Mesothelial cell of epicardium (in vitro differentiated cells): ENCODE measurements around the gene BLTP2. TPM values are rescaled to one million over a fixed set of nuclear protein-coding genes. Genes with fewer than 3 reads are reported as not detected.

ENCODE experiments used
- DNase-seq, 2 experiments: peaks; one replicate each; pipeline ENCODE4 v3.0.0; 2021; ENCODE audit warnings: low spot score in 2 of 2; ENCODE audit not compliant: unreplicated experiment in 2 of 2
- H3K27ac Mint-ChIP-seq: 2 replicates; pipeline ENCODE4 v1.8.0; 2021; ENCODE audit warnings: mixed read lengths
- H3K27me3 Mint-ChIP-seq: 2 replicates; pipeline ENCODE4 v1.8.0; 2021; ENCODE audit warnings: low read depth, mixed read lengths
- H3K36me3 Mint-ChIP-seq: 2 replicates; pipeline ENCODE4 v1.8.0; 2021; ENCODE audit warnings: mixed read lengths
- H3K4me1 Mint-ChIP-seq: 2 replicates; pipeline ENCODE4 v1.8.0; 2021; ENCODE audit warnings: mixed read lengths
- H3K4me3 Mint-ChIP-seq: 2 replicates; pipeline ENCODE4 v1.8.0; 2021; ENCODE audit warnings: mild to moderate bottlenecking, moderate library complexity, mixed read lengths
- H3K9me3 Mint-ChIP-seq: 2 replicates; pipeline ENCODE4 v1.8.0; 2021; ENCODE audit warnings: mixed read lengths
- total RNA-seq: library from RNA; stranded (reverse); gene quantifications from 3 replicates; pipeline ENCODE4 v1.2.1, GENCODE V29; 2021
- TF ChIP-seq, protein P1 (sequence below): fragments of 200-600 bp; sonication (generic); IDR thresholded peaks from one replicate; pipeline ENCODE4 v1.5.0; 2021; ENCODE audit warnings: antibody characterized with exemption; ENCODE audit not compliant: unreplicated experiment

BLTP2 gene
- total RNA-seq, 1 donor from 2014 or later: 155 TPM

DNA sequence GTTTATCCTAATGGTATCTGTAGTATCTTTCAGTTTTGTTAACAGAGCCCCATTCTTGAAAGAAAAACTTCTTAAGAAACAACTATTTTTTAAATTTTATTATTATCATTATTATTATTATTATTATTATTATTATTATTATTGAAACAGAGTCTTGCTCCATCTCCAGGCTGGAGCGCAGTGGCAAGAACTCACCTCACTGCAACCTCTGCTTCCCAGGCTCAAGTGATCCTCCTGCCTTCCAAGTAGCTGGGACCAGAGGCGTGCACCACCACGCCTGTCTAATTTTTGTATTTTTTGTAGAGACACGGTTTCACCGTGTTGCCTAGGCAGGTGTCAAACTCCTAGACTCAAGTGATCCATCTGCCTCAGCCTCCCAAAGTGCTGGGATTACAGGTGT is 40.4 kb upstream of the BLTP2 start:
- Mint-ChIP-seq H3K9me3 (peaks cover 4% of the 10 kb centered on the region), H3K4me3 (no peak overlapping the region), H3K4me1 (no peaks in the 10 kb centered on the region), H3K27ac (no peak overlapping the region), H3K27me3 (no peaks in the 10 kb centered on the region), H3K36me3 (peaks cover 60% of the 10 kb centered on the region)
- TF ChIP-seq, protein P1, sequence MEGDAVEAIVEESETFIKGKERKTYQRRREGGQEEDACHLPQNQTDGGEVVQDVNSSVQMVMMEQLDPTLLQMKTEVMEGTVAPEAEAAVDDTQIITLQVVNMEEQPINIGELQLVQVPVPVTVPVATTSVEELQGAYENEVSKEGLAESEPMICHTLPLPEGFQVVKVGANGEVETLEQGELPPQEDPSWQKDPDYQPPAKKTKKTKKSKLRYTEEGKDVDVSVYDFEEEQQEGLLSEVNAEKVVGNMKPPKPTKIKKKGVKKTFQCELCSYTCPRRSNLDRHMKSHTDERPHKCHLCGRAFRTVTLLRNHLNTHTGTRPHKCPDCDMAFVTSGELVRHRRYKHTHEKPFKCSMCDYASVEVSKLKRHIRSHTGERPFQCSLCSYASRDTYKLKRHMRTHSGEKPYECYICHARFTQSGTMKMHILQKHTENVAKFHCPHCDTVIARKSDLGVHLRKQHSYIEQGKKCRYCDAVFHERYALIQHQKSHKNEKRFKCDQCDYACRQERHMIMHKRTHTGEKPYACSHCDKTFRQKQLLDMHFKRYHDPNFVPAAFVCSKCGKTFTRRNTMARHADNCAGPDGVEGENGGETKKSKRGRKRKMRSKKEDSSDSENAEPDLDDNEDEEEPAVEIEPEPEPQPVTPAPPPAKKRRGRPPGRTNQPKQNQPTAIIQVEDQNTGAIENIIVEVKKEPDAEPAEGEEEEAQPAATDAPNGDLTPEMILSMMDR: no peak
- DNase-seq: no peak

DNA sequence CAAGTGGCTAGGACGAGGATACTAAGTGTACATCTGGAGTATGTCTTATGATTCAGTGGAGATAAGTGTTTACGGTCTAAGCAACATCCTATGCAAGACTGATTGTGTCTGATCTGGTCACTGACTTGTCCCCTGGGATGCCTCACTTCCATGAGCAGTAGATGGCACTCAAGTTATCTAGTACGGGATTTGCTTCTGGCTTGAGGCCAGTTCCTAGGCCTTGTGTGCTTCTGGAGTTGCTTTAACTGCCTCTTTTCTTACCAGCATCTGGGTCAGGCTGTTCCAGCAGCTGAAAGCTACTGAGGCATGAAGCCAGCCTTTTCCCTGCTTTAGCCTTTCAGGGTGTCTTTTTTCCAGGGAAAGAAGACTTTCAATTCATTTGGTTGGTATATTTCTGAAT is 40.0 kb upstream of the BLTP2 start:
- TF ChIP-seq, protein P1: no peak
- H3K9me3 Mint-ChIP-seq: peaks cover 4% of the 10 kb centered on the region
- no peak for DNase-seq
- peaks cover 56% of the 10 kb centered on the region for H3K36me3 Mint-ChIP-seq
- H3K27ac Mint-ChIP-seq: no peak overlapping the region
- H3K4me1 Mint-ChIP-seq: no peaks in the 10 kb centered on the region
- no peaks in the 10 kb centered on the region for H3K27me3 Mint-ChIP-seq
- no peak overlapping the region for H3K4me3 Mint-ChIP-seq

DNA sequence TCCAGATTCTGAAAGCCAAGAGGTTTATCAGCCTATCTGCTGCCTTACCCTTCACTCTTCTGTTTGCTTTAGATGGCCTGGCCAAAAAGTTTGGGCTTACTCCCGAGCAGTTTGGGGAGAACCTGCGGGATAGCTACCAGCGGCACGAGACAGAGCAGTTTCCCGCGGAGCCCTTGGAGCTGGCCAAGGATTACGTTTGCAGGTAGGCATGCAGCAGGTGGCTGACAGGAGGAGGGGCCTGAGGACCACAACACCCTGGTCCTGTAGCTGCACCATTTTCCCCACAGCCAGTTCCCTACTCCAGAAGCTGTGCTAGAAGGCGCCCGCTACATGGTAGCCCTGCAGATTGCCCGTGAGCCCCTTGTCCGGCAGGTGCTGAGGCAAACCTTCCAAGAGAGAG is 37.7 kb upstream of the BLTP2 start:
- Mint-ChIP-seq H3K36me3 (peaks cover 46% of the 10 kb centered on the region), H3K9me3 (no peaks in the 10 kb centered on the region), H3K27ac (no peak overlapping the region), H3K27me3 (no peaks in the 10 kb centered on the region), H3K4me3 (no peak overlapping the region), H3K4me1 (no peaks in the 10 kb centered on the region)
- TF ChIP-seq, protein P1: no peak
- no peak for DNase-seq

DNA sequence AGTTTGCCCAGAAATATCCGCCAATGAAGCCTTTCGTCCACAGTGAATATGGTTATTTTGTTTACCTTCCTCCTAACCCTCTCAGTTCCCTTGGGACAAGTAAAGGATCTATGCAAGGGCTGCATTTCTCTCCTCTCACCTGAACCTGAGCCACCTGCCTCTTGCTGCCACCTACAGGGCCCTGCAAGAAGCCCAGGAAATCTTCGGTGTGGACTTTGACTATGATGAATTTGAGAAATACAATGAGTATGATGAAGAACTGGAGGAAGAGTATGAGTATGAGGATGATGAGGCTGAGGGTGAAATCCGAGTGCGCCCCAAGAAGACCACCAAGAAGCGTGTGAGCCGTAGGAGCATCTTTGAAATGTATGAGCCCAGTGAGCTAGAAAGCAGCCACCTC is 31.0 kb upstream of the BLTP2 start:
- DNase-seq: no peak
- peaks cover 54% of the 10 kb centered on the region for H3K36me3 Mint-ChIP-seq
- H3K9me3 Mint-ChIP-seq: no peaks in the 10 kb centered on the region
- H3K27ac Mint-ChIP-seq: no peak overlapping the region
- TF ChIP-seq, protein P1: no peak
- no peaks in the 10 kb centered on the region for H3K4me1 Mint-ChIP-seq
- H3K27me3 Mint-ChIP-seq: no peaks in the 10 kb centered on the region
- no peak overlapping the region for H3K4me3 Mint-ChIP-seq

DNA sequence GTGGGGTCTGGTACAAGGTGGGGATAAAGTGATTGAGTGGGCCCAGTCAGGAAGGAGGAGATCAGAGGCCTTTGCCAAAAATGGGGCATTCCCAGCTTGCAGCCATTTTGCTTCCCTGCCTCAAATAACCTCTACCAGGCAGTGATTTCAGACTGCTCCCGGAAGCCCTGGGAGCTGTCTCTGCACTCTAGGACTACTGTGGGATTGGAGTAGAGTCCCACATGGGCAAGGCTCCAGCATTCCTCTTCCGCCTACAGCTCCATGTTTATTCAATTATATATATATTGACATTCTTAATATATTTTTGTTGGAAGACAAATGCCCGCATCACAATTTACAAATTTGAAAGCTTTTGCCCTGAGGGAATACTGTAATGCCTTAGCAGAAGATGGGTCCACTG is 30.5 kb upstream of the BLTP2 start:
- DNase-seq: no peak
- TF ChIP-seq, protein P1: no peak
- Mint-ChIP-seq H3K4me1 (no peaks in the 10 kb centered on the region), H3K9me3 (no peaks in the 10 kb centered on the region), H3K27ac (no peak overlapping the region), H3K27me3 (no peaks in the 10 kb centered on the region), H3K4me3 (no peak overlapping the region), H3K36me3 (peaks cover 57% of the 10 kb centered on the region)

DNA sequence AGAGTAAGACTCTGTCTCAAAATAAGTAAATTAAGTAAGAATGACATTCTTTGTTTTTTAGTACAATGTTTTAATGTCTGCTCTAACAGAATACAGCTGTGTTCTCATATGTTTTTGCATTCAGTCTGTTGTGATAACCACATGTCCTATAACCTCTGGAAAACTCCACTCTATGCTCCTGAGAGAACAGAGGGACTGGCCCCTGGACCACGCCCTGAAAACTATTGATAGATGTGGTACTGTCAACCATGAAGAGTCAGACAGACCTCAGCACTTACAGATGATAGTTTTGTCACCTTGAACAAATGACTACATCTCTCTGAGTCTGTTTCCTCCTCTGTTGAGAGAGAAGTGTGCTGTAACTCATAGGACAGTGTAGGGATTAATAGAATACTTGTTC is 25.0 kb upstream of the BLTP2 start:
- Mint-ChIP-seq H3K4me1 (peaks cover 2% of the 10 kb centered on the region), H3K27me3 (no peaks in the 10 kb centered on the region), H3K4me3 (no peak overlapping the region), H3K27ac (no peak overlapping the region), H3K36me3 (peaks cover 42% of the 10 kb centered on the region), H3K9me3 (no peaks in the 10 kb centered on the region)
- TF ChIP-seq, protein P1: no peak
- DNase-seq: no peak
